Upper lobe of left lung (tissue), 6 donors: Measurements from ENCODE around the gene SEC31B. TPM values are rescaled to one million over a fixed set of nuclear protein-coding genes. Genes with fewer than 3 reads are reported as not detected.

Experiments used
- ATAC-seq, 2 donors: fragments of 200-7000 bp; cut with Tn5 transposase; one replicate each; pipeline ENCODE4 v1.9.1; 2022; ENCODE audit warnings: mild to moderate bottlenecking in 2 of 2, moderate library complexity in 2 of 2; ENCODE audit not compliant: low FRiP score in 2 of 2
- DNase-seq, 2 donors: peaks; one replicate each; pipeline ENCODE4 v3.0.0-alpha.2; 2019 to 2020
- H3K27ac ChIP-seq, 4 donors: fragments of 200-600 bp; sonication (generic); one replicate each; pipeline ENCODE4 v1.5.1; 2016 to 2019
- H3K27me3 ChIP-seq, 4 donors: fragments of 200-600 bp; sonication (generic); one replicate each; pipeline ENCODE4 v1.5.1; 2017 to 2019
- H3K36me3 ChIP-seq, 4 donors: fragments of 200-600 bp; sonication (generic); one replicate each; pipeline ENCODE4 v1.5.1; 2016 to 2019
- H3K4me1 ChIP-seq, 4 donors: fragments of 200-600 bp; sonication (generic); one replicate each; pipeline ENCODE4 v1.5.1; 2018 to 2019
- H3K4me3 ChIP-seq, 4 donors: fragments of 200-600 bp; sonication (generic); one replicate each; pipeline ENCODE4 v1.5.1; 2017 to 2019; ENCODE audit warnings: mild to moderate bottlenecking in 2 of 4, moderate library complexity in 1 of 4
- H3K9me3 ChIP-seq, 4 donors: fragments of 200-600 bp; sonication (generic); one replicate each; pipeline ENCODE4 v1.5.1; 2018 to 2019
- CTCF ChIP-seq, 6 experiments: fragments of 450-650 bp in 4 of 6; fragments of 200-600 bp in 2 of 6; sonication (generic) in 2 of 6; IDR thresholded peaks; one replicate each; pipeline ENCODE4 v1.5.1; 2016 to 2019; ENCODE audit warnings: antibody characterized with exemption in 6 of 6
- EP300 ChIP-seq, 4 donors: sonication (generic); formaldehyde crosslinking; IDR thresholded peaks; one replicate each; pipeline ENCODE4 v1.5.1; 2017; ENCODE audit warnings: antibody characterized with exemption in 4 of 4, control low read depth in 2 of 4
- POLR2A ChIP-seq, 4 donors: fragments of 450-650 bp; IDR thresholded peaks; one replicate each; pipeline ENCODE4 v1.5.1; 2016 to 2017; ENCODE audit warnings: antibody characterized with exemption in 4 of 4, mild to moderate bottlenecking in 2 of 4
- POLR2AphosphoS5 ChIP-seq, 2 donors: sonication (generic); formaldehyde crosslinking; IDR thresholded peaks; one replicate each; pipeline ENCODE4 v1.5.1; 2017; ENCODE audit warnings: antibody characterized with exemption in 2 of 2
- WGBS, 2 donors: methylation state at CpG; one replicate each; pipeline ENCODE4 v1.1.5; 2017 to 2018; 5-methylcytosine and 5-hydroxymethylcytosine counted together
- total RNA-seq, 6 donors: library from RNA; depleted of rRNA in 4 of 6; stranded (reverse); fragments of >200 nt in 4 of 6; gene quantifications; one replicate each; pipeline versions ENCODE4 v1.1.0 to v1.2.1, GENCODE V29; 2016 to 2021
- donor health status: DM: no; HTN: no; CAD: no; lungs with moderate emphysema.
- donor health status: DM: no; HTN: yes; CAD: no; lungs with severe emphysema.

The SEC31B gene
- total RNA-seq, 6 donors from 2014 or later, result 3.6 to 43.0 (median 10.3) TPM

- no peak for TF ChIP-seq CTCF (IDR thresholded peaks at IDR 0.05)
- TF ChIP-seq EP300 (IDR thresholded peaks at IDR 0.05), result no peak
- no peak for TF ChIP-seq POLR2AphosphoS5 (IDR thresholded peaks at IDR 0.05)
- TF ChIP-seq POLR2A (IDR thresholded peaks at IDR 0.05), result no peak
- H3K27me3 ChIP-seq, result no peaks in the 10 kb centered on the region
- H3K4me3 ChIP-seq, result no peak overlapping the region
- no peaks in the 10 kb centered on the region for H3K36me3 ChIP-seq
- 88 to 91% methylated on average over 6 of the region's 6 CpGs for WGBS, 2 donors
- no peaks in the 10 kb centered on the region for H3K9me3 ChIP-seq
- ATAC-seq (no peak), DNase-seq (no peak)
- H3K27ac ChIP-seq, result no peak overlapping the region
- H3K4me1 ChIP-seq, result no peaks in the 10 kb centered on the region
Measured at GRCh38 chr10:100438674-100439315, 80.9 kb downstream of the SEC31B start.

Other genes starting within 250 kb of the SEC31B start
- 10 to 100 TPM; 25.1 to 51.2 (median 38.5) TPM for gene BLOC1S2, start 233.2 kb downstream of the SEC31B start, total RNA-seq
- gene PKD2L1, start 189.6 kb downstream of the SEC31B start, total RNA-seq, result 1 to 10 TPM in 5 of 6 donors, under 1 TPM in 1; 0.61 to 8.4 (median 2.0) TPM
- 100 to 1,000 TPM; 108 to 464 (median 251) TPM for gene SCD, start 172.6 kb downstream of the SEC31B start, total RNA-seq
- under 1 TPM in 1 of 6 donors, not detected in 5; 0.17 TPM for gene WNT8B, start 56.9 kb downstream of the SEC31B start, total RNA-seq
- gene NDUFB8, start 10.0 kb upstream of the SEC31B start, total RNA-seq, result 100 to 1,000 TPM; 110 to 152 (median 137) TPM
- gene HIF1AN, start 16.1 kb upstream of the SEC31B start, total RNA-seq, result 10 to 100 TPM in 4 of 6 donors, 1 to 10 TPM in 2; 7.2 to 34.6 (median 18.4) TPM
- under 1 TPM in 1 of 6 donors, not detected in 5; 0.07 TPM for gene PAX2, start 225.7 kb upstream of the SEC31B start, total RNA-seq